Transverse colon (tissue), 4 donors: Measurements from ENCODE around the gene FLAD1. TPM values are rescaled to one million over a fixed set of nuclear protein-coding genes. Genes with fewer than 3 reads are reported as not detected.

ENCODE experiments used
- DNase-seq: peaks from one replicate; pipeline ENCODE4 v3.0.0-alpha.2; 2019
- H3K27ac ChIP-seq, 4 donors: fragments of 200-600 bp; sonication (generic); 2 replicates each; pipeline ENCODE4 v1.5.1; 2016 to 2018; ENCODE audit warnings: inconsistent platforms in 4 of 4
- H3K27me3 ChIP-seq: fragments of 200-600 bp; sonication (generic); 2 replicates; pipeline ENCODE4 v1.5.1; 2017; ENCODE audit warnings: inconsistent platforms
- H3K36me3 ChIP-seq, 4 donors: fragments of 200-600 bp; sonication (generic); 2 replicates each; pipeline ENCODE4 v1.5.1; 2017 to 2019; ENCODE audit warnings: inconsistent platforms in 4 of 4
- H3K4me1 ChIP-seq, 4 donors: fragments of 200-600 bp; sonication (generic); 2 replicates each; pipeline ENCODE4 v1.5.1; 2017 to 2020; ENCODE audit warnings: inconsistent platforms in 4 of 4
- H3K4me3 ChIP-seq, 4 donors: fragments of 200-600 bp; sonication (generic); 1 replicate in 1 of 4; 2 replicates in 3 of 4; pipeline versions ENCODE4 v1.5.1 to v1.6.1; 2017 to 2019; ENCODE audit warnings: inconsistent platforms in 4 of 4
- H3K9me3 ChIP-seq, 2 donors: fragments of 200-600 bp; sonication (generic); 2 replicates each; pipeline ENCODE4 v1.5.1; 2017 to 2019; ENCODE audit warnings: inconsistent platforms in 2 of 2
- EP300 ChIP-seq: sonication (generic); formaldehyde crosslinking; IDR thresholded peaks from one replicate; pipeline ENCODE4 v1.6.1; 2017; ENCODE audit warnings: antibody characterized with exemption, low read depth
- POLR2A ChIP-seq: fragments of 450-650 bp; IDR thresholded peaks from one replicate; pipeline ENCODE4 v1.6.1; 2016; ENCODE audit warnings: antibody characterized with exemption, mild to moderate bottlenecking, moderate library complexity
- POLR2AphosphoS5 ChIP-seq, 3 donors: sonication (generic); formaldehyde crosslinking; IDR thresholded peaks; one replicate each; pipeline ENCODE4 v1.6.1; 2016; ENCODE audit warnings: antibody characterized with exemption in 3 of 3
- WGBS, 2 donors: methylation state at CpG; one replicate each; pipeline ENCODE4 v1.1.5; 2018; ENCODE audit warnings: low coverage in 1 of 2; 5-methylcytosine and 5-hydroxymethylcytosine counted together
- in situ Hi-C, 4 donors: fragments of 200-750 bp; cut with MboI; loops; one replicate each; pipeline versions ENCODE4 v1.15.0 to v1.15.1; 2017; ENCODE audit warnings: low sequenced_read_pairs in 3 of 4, low pct_ligation_motif_present in 1 of 4, low pct_unique_long_range_greater_than_20kb in 1 of 4
- intact Hi-C: fragments of 100-400 bp; cut with DNase I; formaldehyde crosslinking; loops from one replicate; pipeline ENCODE4 v1.15.1; 2023; ENCODE audit warnings: low total_unique reads
- total RNA-seq, 4 donors: library from RNA; depleted of rRNA; stranded (reverse); fragments of >200 nt; gene quantifications; one replicate each; pipeline ENCODE4 v1.1.0, GENCODE V29; 2016
- TF ChIP-seq, protein P1 (sequence below), 5 experiments: fragments of 200-600 bp in 3 of 5; fragments of 450-650 bp in 2 of 5; sonication (generic) in 3 of 5; IDR thresholded peaks; 1 replicate in 2 of 5; 2 replicates in 3 of 5; pipeline ENCODE4 v1.5.1; 2016 to 2017; ENCODE audit warnings: antibody characterized with exemption in 5 of 5, inconsistent platforms in 3 of 5, mild to moderate bottlenecking in 2 of 5, moderate library complexity in 1 of 5

The FLAD1 gene
- total RNA-seq, 4 donors from 2014 or later = 32.7 to 42.4 (median 36.0) TPM

DNA sequence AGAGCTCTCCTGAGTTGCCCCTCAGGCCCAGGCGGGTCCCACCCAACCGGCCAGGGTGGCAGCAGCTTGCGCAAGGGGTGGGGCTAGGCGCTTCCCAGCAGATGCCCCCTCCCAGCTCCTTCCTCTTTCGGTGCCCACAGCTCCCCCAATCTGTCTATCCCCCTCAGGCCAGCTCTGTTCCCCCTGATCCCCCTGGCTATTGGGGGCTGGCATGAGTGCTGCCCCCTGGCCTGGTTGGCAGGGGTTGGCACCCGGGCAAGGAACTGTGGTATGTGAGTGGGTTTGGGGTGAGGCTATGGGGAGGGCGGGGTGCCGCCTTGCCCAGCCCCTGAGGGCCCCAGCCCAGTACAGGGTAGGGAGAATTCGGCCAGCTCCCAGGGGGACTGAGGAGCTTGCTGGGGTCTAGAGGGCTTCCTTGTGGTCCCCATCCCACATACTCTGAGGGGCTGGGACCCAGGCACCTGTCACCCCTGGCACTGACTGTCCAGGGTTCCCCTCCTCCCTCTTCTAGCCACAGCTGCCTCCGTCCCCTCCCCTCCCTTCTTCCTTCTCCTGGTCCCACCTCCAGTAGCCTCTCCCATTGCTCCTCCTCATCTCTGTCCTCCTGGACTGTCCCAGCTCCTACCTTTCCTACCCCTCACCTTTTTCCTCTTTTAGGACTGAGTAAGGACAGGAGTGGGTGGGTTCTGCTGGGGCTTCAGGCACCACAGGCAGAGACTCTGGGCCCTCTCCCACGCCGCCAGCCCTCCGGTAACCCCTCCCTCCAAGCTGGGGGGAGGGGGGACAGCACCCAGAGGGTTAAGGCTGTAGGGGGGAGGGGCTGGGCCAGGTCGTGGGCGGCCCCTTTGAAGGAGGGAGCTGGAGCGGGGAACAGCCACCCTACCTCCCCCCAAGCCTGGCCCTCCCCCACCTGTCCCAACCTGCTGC, 25.1 kb downstream of the FLAD1 start:
- in situ Hi-C loops (no loop called here), intact Hi-C loops (no loop called here)
- peak; percentile 71 for DNase-seq
- Histone ChIP-seq H3K36me3 (no peaks in the 10 kb centered on the region), H3K9me3 (no peaks in the 10 kb centered on the region), H3K27ac (peak overlapping the region; percentile 96 to 100 (median 98)), H3K4me3 (peak overlapping the region; percentile 1 to 56 (median 26)), H3K27me3 (no peaks in the 10 kb centered on the region), H3K4me1 (peaks cover 48 to 94% (median 87%) of the 10 kb centered on the region in 4 donors)
- TF ChIP-seq POLR2A = peak; percentile 54
- no peak for TF ChIP-seq EP300
- peak in 2 of 3 donors; percentile 39 to 53 for TF ChIP-seq POLR2AphosphoS5 (IDR thresholded peaks at IDR 0.05)
- WGBS, 2 donors = 45% methylated on average over 13 of the region's 16 CpGs; no CpG with 5 or more reads in 1 of the 2 donors

DNA sequence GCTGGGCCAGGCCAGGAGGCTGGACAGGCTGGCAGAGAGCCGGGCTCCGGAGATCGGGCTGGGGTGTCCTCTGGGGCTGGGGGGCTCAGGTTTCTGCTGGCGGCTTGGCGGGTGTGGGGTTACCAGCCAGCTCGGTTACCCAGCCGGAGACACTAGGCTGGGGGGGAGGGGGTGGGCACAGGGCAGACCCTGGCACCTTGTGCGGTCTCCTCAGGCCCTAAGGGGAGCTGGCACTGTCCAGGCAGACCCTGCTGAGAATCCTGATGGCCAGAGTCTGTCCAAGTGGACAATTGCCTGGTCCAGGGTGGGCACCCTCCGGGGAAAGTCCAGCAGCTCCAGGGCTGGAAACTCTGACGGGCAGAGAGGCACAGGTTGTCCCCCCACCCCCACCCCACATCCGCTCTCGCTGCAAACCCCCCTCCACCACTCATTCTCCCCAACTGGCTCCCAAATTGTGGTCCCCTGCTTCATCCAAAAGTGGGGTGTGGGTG, 26.1 kb downstream of the FLAD1 start:
- H3K36me3 ChIP-seq = no peaks in the 10 kb centered on the region
- H3K27me3 ChIP-seq = no peaks in the 10 kb centered on the region
- H3K4me3 ChIP-seq = peak overlapping the region; percentile 1 to 56 (median 26)
- H3K9me3 ChIP-seq = no peaks in the 10 kb centered on the region
- in situ Hi-C loops (no loop called here), intact Hi-C loops (no loop called here)
- H3K27ac ChIP-seq = peak overlapping the region; percentile 96 to 100 (median 98)
- TF ChIP-seq POLR2AphosphoS5 (IDR thresholded peaks at IDR 0.05) = no peak
- no peak for TF ChIP-seq POLR2A
- TF ChIP-seq, protein P1, sequence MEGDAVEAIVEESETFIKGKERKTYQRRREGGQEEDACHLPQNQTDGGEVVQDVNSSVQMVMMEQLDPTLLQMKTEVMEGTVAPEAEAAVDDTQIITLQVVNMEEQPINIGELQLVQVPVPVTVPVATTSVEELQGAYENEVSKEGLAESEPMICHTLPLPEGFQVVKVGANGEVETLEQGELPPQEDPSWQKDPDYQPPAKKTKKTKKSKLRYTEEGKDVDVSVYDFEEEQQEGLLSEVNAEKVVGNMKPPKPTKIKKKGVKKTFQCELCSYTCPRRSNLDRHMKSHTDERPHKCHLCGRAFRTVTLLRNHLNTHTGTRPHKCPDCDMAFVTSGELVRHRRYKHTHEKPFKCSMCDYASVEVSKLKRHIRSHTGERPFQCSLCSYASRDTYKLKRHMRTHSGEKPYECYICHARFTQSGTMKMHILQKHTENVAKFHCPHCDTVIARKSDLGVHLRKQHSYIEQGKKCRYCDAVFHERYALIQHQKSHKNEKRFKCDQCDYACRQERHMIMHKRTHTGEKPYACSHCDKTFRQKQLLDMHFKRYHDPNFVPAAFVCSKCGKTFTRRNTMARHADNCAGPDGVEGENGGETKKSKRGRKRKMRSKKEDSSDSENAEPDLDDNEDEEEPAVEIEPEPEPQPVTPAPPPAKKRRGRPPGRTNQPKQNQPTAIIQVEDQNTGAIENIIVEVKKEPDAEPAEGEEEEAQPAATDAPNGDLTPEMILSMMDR (IDR thresholded peaks at IDR 0.05) = no peak
- TF ChIP-seq EP300 = no peak
- DNase-seq = no peak
- WGBS, 2 donors = 85% methylated on average over 12 of the region's 12 CpGs; no CpG with 5 or more reads in 1 of the 2 donors
- peaks cover 50 to 99% (median 90%) of the 10 kb centered on the region in 4 donors for H3K4me1 ChIP-seq

DNA sequence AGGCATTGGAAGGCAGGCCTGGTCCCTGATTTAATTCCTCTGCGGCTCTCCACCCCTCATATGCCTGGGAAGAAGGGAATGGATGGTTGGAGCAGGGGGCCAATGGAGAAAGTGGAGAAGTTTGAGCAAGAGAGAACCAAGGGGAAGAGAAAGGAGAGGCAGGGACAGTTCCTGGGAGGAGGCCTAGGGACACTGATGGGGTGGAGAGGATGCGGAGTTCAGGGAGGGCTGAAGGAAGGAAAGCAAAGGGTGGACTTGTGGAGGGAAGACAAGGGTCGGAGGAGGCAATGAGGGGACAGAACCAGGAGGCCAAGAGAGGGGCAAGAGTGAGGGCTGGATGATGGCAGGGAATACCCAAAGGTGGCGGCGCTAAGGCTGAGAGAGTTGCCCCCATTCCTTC, 26.6 kb downstream of the FLAD1 start:
- WGBS, 2 donors = 86 to 94% methylated on average over 4 to 5 of the region's 5 CpGs
- peak overlapping the region in 3 of 4 donors; percentile 23 to 56 (median 28) for H3K4me3 ChIP-seq
- H3K36me3 ChIP-seq = peaks cover 0 to 3% (median under 1%) of the 10 kb centered on the region in 4 donors
- H3K9me3 ChIP-seq = no peaks in the 10 kb centered on the region
- in situ Hi-C loops (no loop called here), intact Hi-C loops (no loop called here)
- H3K27ac ChIP-seq = peak overlapping the region; percentile 96 to 100 (median 98)
- H3K27me3 ChIP-seq = no peaks in the 10 kb centered on the region
- TF ChIP-seq EP300 = no peak
- no peak for TF ChIP-seq POLR2AphosphoS5 (IDR thresholded peaks at IDR 0.05)
- TF ChIP-seq POLR2A = no peak
- TF ChIP-seq, protein P1 (IDR thresholded peaks at IDR 0.05) = no peak
- peaks cover 45 to 94% (median 86%) of the 10 kb centered on the region in 4 donors for H3K4me1 ChIP-seq
- DNase-seq = no peak

DNA sequence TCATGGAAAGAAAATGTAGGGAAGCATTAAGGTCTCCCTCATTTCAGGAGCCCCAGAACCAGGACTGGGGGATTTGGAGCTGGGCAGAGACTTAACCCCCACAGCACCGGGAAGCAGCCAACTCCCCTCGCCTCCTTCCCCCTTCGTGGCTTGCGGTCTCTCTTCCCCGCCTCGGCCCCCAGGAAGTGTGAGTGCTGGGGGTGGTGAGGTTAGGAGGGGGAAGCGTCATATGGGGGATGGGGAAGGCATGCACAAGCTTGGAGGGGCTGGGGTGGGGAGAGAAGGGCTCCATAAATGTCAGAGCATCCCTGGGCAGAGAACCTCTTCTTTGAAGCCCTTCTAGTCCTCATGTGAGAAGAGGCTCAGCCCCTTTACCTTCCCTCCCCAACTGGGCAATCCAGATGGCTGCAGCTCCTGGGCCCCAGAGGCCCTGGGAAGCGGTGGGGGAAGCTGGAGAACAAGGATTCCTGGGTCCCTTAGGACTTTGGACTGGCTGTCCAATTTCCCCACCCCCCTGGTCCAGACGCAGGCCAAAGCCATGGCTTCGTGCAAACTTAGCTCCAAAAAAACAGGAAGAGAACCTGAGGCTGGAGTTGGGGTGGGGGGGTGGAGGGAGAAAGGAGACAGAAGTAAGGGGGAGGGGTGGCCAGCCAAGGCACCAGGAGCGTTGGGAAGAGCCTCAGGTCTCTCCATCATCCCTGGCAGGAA, 27.2 kb downstream of the FLAD1 start:
- DNase-seq = no peak
- Histone ChIP-seq H3K4me1 (peaks cover 41 to 88% (median 80%) of the 10 kb centered on the region in 4 donors), H3K4me3 (peak overlapping the region in 2 of 4 donors; percentile 23 to 56), H3K27ac (peak overlapping the region; percentile 96 to 100 (median 98)), H3K27me3 (no peaks in the 10 kb centered on the region), H3K36me3 (peaks cover 0 to 10% (median 2%) of the 10 kb centered on the region in 4 donors), H3K9me3 (no peaks in the 10 kb centered on the region)
- WGBS, 2 donors = 22 to 42% methylated on average over 7 to 10 of the region's 11 CpGs
- intact Hi-C loops (no loop called here), in situ Hi-C loops (no loop called here)
- TF ChIP-seq POLR2A (no peak), EP300 (no peak), POLR2AphosphoS5 (IDR thresholded peaks at IDR 0.05) (no peak)
- TF ChIP-seq, protein P1 (IDR thresholded peaks at IDR 0.05) = no peak
